MM.1S (cell line): ENCODE data around the gene COL18A1.

Source experiments
- CTCF ChIP-seq: fragments of 300-600 bp; sonication (generic); IDR thresholded peaks from 2 replicates; pipeline ENCODE4 v1.5.1; 2016; ENCODE audit warnings: antibody characterized with exemption, low read length, mixed read lengths
- EZH2phosphoT487 ChIP-seq: fragments of 300-600 bp; sonication (generic); IDR thresholded peaks from 2 replicates; pipeline ENCODE4 v1.6.1; 2018; ENCODE audit warnings: antibody characterized with exemption, low read length

GRCh38 chr21:45378258-45378966, 26.6 kb upstream of the COL18A1 start:
- no peak for TF ChIP-seq CTCF
- TF ChIP-seq EZH2phosphoT487 = no peak
